Mucosa of rectum (tissue), 2 donors: ENCODE measurements around the gene SIK2.

Experiments
- H3K27ac ChIP-seq, 2 donors: one replicate each; pipeline ENCODE4 v1.7.0; 2013; ENCODE audit warnings: inconsistent platforms in 2 of 2, low read depth in 2 of 2, low read length in 2 of 2
- H3K27me3 ChIP-seq, 2 donors: one replicate each; pipeline ENCODE4 v1.7.0; 2013; ENCODE audit warnings: low read length in 2 of 2; ENCODE audit not compliant: control insufficient read depth in 2 of 2, insufficient read depth in 2 of 2
- H3K36me3 ChIP-seq, 2 donors: one replicate each; pipeline ENCODE4 v1.7.0; 2013; ENCODE audit warnings: low read length in 2 of 2; ENCODE audit not compliant: control insufficient read depth in 2 of 2, insufficient read depth in 2 of 2
- H3K4me1 ChIP-seq, 2 donors: one replicate each; pipeline ENCODE4 v1.7.0; 2013; ENCODE audit warnings: low read length in 2 of 2, mild to moderate bottlenecking in 1 of 2; ENCODE audit not compliant: control insufficient read depth in 2 of 2, insufficient read depth in 2 of 2
- H3K4me3 ChIP-seq, 2 donors: one replicate each; pipeline ENCODE4 v1.7.0; 2013; ENCODE audit warnings: low read length in 2 of 2
- H3K9ac ChIP-seq, 2 donors: one replicate each; pipeline ENCODE4 v1.7.0; 2013; ENCODE audit warnings: low read length in 2 of 2, low read depth in 1 of 2, mild to moderate bottlenecking in 1 of 2
- H3K9me3 ChIP-seq, 2 donors: one replicate each; pipeline ENCODE4 v1.7.0; 2013; ENCODE audit warnings: low read length in 2 of 2; ENCODE audit not compliant: control insufficient read depth in 2 of 2
- donor health status: healthy.
- donor health status: Normal muscosa, but diverticular disease.

Gene SIK2

DNA sequence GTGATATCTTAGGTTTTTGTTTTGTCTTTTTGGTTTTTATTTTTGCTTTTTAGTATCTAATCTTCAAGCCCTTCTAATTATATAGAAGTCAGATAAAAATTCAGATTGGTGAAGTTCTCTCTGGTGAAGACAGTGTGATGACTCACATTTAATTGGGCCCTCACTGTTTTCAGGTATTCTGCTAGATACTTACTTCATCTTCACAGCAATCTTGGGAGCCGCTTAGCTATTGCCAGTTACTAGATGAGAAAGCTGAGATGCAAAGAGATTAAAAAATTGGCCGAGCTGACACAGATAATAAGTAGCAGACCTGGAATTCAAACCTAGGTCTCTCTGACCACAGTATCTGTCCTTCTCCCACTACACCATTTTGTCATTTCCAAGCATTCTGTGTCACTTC is 88.9 kb downstream of the SIK2 start:
- Histone ChIP-seq H3K36me3 (peaks cover 16 to 19% of the 10 kb centered on the region in 2 donors), H3K4me3 (no peak overlapping the region), H3K9ac (no peak overlapping the region), H3K9me3 (no peaks in the 10 kb centered on the region), H3K4me1 (no peaks in the 10 kb centered on the region), H3K27me3 (no peaks in the 10 kb centered on the region), H3K27ac (no peak overlapping the region)

DNA sequence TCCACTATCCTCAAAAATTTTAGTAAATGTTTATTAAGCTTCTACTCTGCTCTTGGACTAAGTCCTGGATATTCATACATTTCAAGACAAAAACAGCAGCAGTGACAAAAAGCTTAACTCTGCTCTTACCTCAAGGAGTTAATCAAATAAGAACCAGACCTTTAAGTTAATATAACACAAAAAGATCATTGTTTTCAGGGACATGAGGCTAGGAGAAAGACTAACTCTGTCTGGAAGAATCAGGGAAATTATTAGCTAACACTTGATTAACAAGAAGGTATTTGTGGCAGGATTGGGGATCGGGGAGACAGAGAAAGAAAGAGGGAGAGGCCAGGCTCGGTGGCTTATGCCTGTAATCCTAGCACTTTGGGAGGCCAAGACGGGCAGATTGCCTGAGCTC is 89.5 kb downstream of the SIK2 start:
- Histone ChIP-seq H3K9ac (no peak overlapping the region), H3K4me3 (no peak overlapping the region), H3K27ac (no peak overlapping the region), H3K9me3 (no peaks in the 10 kb centered on the region), H3K27me3 (no peaks in the 10 kb centered on the region), H3K4me1 (no peaks in the 10 kb centered on the region), H3K36me3 (peaks cover 16 to 19% of the 10 kb centered on the region in 2 donors)

- no peaks in the 10 kb centered on the region for H3K4me1 ChIP-seq
- H3K9ac ChIP-seq = no peak overlapping the region
- no peaks in the 10 kb centered on the region for H3K27me3 ChIP-seq
- no peak overlapping the region for H3K4me3 ChIP-seq
- H3K27ac ChIP-seq = no peak overlapping the region
- no peaks in the 10 kb centered on the region for H3K9me3 ChIP-seq
- H3K36me3 ChIP-seq = peaks cover 9 to 13% of the 10 kb centered on the region in 2 donors
Measured at GRCh38 chr11:111693224-111693937, 91.1 kb downstream of the SIK2 start.

DNA sequence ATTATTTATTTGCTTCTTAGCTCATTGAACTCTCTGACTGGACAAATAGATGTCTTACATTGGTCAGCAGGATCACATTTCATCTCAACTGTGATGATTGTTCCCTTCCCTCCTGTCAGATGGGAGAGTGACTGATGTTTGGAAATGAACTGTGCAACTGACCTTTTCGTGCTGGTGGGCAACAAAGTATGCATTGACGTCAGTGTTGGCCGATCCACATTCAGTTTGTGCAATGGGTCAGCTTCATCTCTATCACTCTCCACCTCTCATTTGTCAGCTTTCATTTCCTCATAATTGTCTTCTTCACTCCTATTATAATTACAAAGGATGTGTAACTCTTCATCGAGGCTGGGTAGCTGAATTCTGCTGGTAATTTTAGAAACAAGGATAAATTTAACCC is 92.6 kb downstream of the SIK2 start:
- H3K9ac ChIP-seq = no peak overlapping the region
- peaks cover 0 to 3% of the 10 kb centered on the region in 2 donors for H3K36me3 ChIP-seq
- H3K27ac ChIP-seq = no peak overlapping the region
- no peaks in the 10 kb centered on the region for H3K4me1 ChIP-seq
- H3K9me3 ChIP-seq = no peaks in the 10 kb centered on the region
- H3K27me3 ChIP-seq = no peaks in the 10 kb centered on the region
- H3K4me3 ChIP-seq = no peak overlapping the region

- Histone ChIP-seq H3K4me1 (no peaks in the 10 kb centered on the region), H3K9ac (no peak overlapping the region), H3K27me3 (no peaks in the 10 kb centered on the region), H3K9me3 (no peaks in the 10 kb centered on the region), H3K27ac (no peak overlapping the region), H3K36me3 (no peaks in the 10 kb centered on the region), H3K4me3 (no peak overlapping the region)
Measured at GRCh38 chr11:111696556-111696955, 94.3 kb downstream of the SIK2 start.

- Histone ChIP-seq H3K9me3 (no peaks in the 10 kb centered on the region), H3K4me1 (no peaks in the 10 kb centered on the region), H3K27me3 (no peaks in the 10 kb centered on the region), H3K27ac (no peak overlapping the region), H3K4me3 (no peak overlapping the region), H3K9ac (no peak overlapping the region), H3K36me3 (peaks cover 8 to 10% of the 10 kb centered on the region in 2 donors)
Measured at GRCh38 chr11:111697933-111698371, 95.7 kb downstream of the SIK2 start.

GRCh38 chr11:111698852-111699559 is 96.8 kb downstream of the SIK2 start:
- H3K36me3 ChIP-seq = peaks cover 12 to 20% of the 10 kb centered on the region in 2 donors
- no peak overlapping the region for H3K4me3 ChIP-seq
- H3K9me3 ChIP-seq = no peaks in the 10 kb centered on the region
- no peaks in the 10 kb centered on the region for H3K4me1 ChIP-seq
- H3K27ac ChIP-seq = no peak overlapping the region
- no peak overlapping the region for H3K9ac ChIP-seq
- H3K27me3 ChIP-seq = no peaks in the 10 kb centered on the region

DNA sequence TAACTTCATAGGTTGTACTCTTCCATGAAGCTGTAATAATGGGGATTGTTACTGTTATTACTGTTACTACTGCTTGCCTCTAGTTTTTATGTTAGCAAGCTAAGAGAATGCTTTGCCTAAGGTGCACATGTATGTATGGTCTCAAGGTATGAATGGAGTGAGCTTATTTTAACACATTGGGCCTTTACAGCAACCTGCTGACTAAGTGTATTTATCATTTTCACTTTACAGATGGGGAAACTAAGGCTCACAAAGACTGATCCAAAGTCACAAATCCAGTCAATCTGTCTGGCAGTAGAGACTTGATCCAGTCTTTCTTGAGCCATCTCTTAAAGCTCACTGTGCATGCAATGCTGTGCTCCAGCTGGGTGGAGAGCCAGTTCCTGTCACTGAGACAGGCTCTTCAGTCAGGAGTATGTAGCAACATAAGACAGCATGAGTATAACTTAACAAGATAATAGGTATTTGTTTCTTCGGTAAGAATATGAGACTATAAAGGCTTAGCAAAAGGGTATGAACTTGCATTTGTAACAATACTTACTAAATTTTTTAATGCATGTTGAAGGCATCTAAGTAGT is 97.4 kb downstream of the SIK2 start:
- Histone ChIP-seq H3K27ac (no peak overlapping the region), H3K27me3 (no peaks in the 10 kb centered on the region), H3K36me3 (peaks cover 12 to 25% of the 10 kb centered on the region in 2 donors), H3K4me1 (no peaks in the 10 kb centered on the region), H3K4me3 (no peak overlapping the region), H3K9ac (no peak overlapping the region), H3K9me3 (no peaks in the 10 kb centered on the region)

- peaks cover 17 to 30% of the 10 kb centered on the region in 2 donors for H3K36me3 ChIP-seq
- H3K27me3 ChIP-seq = no peaks in the 10 kb centered on the region
- no peak overlapping the region for H3K27ac ChIP-seq
- H3K4me1 ChIP-seq = no peaks in the 10 kb centered on the region
- no peak overlapping the region for H3K9ac ChIP-seq
- H3K9me3 ChIP-seq = no peaks in the 10 kb centered on the region
- no peak overlapping the region for H3K4me3 ChIP-seq
Measured at GRCh38 chr11:111700162-111700561, 97.9 kb downstream of the SIK2 start.

DNA sequence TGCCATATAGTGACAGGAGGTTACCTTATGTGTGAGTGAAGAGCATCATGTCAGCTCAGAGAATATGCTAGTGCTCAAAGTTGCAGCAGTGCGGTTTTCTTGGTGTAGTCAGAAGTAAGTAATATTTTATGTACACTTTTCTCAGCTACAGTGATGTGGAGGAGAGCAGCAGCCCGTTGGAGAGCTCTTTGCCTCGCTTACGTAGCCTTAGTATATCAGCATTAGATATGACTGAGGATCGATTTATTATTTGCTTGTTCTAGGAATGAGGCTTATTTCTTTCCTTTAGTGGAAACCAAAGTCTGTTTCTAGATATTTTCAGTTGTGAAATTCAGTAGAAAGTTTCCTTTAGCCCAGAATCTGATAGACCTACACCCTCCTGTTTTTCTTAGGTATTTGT is 100.4 kb downstream of the SIK2 start:
- H3K9ac ChIP-seq = no peak overlapping the region
- H3K27ac ChIP-seq = no peak overlapping the region
- H3K9me3 ChIP-seq = no peaks in the 10 kb centered on the region
- H3K4me3 ChIP-seq = no peak overlapping the region
- no peaks in the 10 kb centered on the region for H3K4me1 ChIP-seq
- H3K27me3 ChIP-seq = no peaks in the 10 kb centered on the region
- H3K36me3 ChIP-seq = peaks cover 24 to 38% of the 10 kb centered on the region in 2 donors
